Amniotic stem cell (primary cell): ENCODE measurements around the gene FBXW8.

Experiments used
- DNase-seq: peaks from one replicate; lab custom pipeline; 2025; lab: John Stamatoyannopoulos, UW

The FBXW8 gene

GRCh38 chr12:117058442-117059072, 147.8 kb downstream of the FBXW8 start:
- no peak for DNase-seq

GRCh38 chr12:117059156-117059555, 148.4 kb downstream of the FBXW8 start:
- DNase-seq = no peak

- DNase-seq = no peak
Observed at GRCh38 chr12:117060246-117060928, 149.6 kb downstream of the FBXW8 start.

- no peak for DNase-seq
Observed at GRCh38 chr12:117060929-117061305, 150.2 kb downstream of the FBXW8 start.

GRCh38 chr12:117061555-117062079, 150.9 kb downstream of the FBXW8 start:
- DNase-seq = no peak

GRCh38 chr12:117063162-117063911, 152.6 kb downstream of the FBXW8 start:
- no peak for DNase-seq

GRCh38 chr12:117064049-117064448, 153.3 kb downstream of the FBXW8 start:
- DNase-seq = no peak

- no peak for DNase-seq
Observed at GRCh38 chr12:117064596-117064995, 153.8 kb downstream of the FBXW8 start.

- no peak for DNase-seq
Observed at GRCh38 chr12:117067016-117067415, 156.3 kb downstream of the FBXW8 start.

GRCh38 chr12:117067638-117068037, 156.9 kb downstream of the FBXW8 start:
- no peak for DNase-seq

- no peak for DNase-seq
Observed at GRCh38 chr12:117068492-117068891, 157.7 kb downstream of the FBXW8 start.

GRCh38 chr12:117069101-117069797, 158.5 kb downstream of the FBXW8 start:
- no peak for DNase-seq

- no peak for DNase-seq
Observed at GRCh38 chr12:117069926-117070900, 159.5 kb downstream of the FBXW8 start.

GRCh38 chr12:117071009-117071408, 160.3 kb downstream of the FBXW8 start:
- no peak for DNase-seq

- no peak for DNase-seq
Observed at GRCh38 chr12:117072106-117072505, 161.4 kb downstream of the FBXW8 start.

- DNase-seq = no peak
Observed at GRCh38 chr12:117072736-117073490, 162.2 kb downstream of the FBXW8 start.

- no peak for DNase-seq
Observed at GRCh38 chr12:117073611-117074010, 162.9 kb downstream of the FBXW8 start.

GRCh38 chr12:117076410-117077372, 165.9 kb downstream of the FBXW8 start:
- no peak for DNase-seq

GRCh38 chr12:117079487-117079886, 168.7 kb downstream of the FBXW8 start:
- no peak for DNase-seq
